ENCODE data around the gene KAZN.

Gene KAZN

GRCh38 chr1:14853518-14853917, 255.0 kb downstream of the KAZN start:
- DNase-seq (ENCODE audit: low read depth, low spot score): no peak

- DNase-seq (ENCODE audit: low read depth, low spot score): no peak
Observed at GRCh38 chr1:14855268-14855667, 256.8 kb downstream of the KAZN start.

DNA sequence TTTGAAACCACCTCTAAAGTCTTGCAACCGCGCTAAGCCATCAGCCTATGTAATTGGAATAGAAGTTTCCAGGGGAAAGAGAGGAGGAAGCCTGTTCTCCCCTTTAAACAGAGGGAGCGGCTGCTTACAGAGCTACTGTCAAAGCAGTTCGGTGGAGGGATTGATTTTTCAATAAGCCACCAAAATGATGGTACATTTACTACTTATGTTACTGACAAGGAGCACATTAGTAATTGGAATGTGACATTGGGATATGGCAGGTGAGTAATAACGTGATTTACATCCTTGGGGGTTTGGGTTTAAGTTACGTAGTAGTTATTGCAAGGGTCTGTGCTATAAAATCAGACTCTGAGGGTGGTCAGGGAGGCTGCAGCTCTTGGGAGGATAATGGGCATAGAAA, 257.3 kb downstream of the KAZN start:
- no peak for DNase-seq (ENCODE audit: low read depth, low spot score)

DNA sequence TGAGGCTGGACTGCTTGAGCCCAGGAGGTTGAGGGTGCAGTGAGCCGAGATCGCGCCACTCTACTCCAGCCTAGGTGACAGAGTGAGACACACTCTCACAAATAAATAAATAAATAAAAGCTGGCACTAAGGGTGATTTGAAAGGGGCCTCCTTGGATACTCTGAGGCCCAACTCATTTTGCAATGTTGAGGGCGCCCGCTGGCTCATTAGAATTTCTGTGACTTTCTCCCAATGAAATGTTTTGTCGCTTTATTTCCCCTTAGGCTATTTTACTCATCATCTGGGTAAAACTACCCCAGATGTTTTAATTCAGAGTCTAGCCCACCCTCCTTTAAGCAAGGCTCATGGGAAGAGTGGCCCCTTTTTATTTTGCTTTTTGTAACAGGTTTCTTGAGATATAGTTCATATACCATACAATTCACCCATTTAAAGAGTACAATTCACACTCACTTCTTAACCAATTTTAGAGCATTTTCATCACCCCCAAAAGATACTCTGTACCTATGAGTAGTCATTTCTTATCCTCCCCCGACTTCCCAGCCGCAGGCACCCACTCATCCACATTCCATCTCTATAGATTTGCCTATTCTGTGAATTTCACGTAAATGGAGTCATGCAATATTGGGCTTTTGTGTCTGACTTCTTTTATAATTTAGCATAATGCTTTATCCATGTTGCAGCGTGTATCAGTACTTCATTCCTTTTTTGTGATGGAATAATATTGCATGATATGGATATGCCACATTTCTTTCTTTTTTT, 259.1 kb downstream of the KAZN start:
- no peak for DNase-seq (ENCODE audit: low read depth, low spot score)

- DNase-seq (ENCODE audit: low read depth, low spot score): no peak
Observed at GRCh38 chr1:14862114-14862771, 263.8 kb downstream of the KAZN start.

DNA sequence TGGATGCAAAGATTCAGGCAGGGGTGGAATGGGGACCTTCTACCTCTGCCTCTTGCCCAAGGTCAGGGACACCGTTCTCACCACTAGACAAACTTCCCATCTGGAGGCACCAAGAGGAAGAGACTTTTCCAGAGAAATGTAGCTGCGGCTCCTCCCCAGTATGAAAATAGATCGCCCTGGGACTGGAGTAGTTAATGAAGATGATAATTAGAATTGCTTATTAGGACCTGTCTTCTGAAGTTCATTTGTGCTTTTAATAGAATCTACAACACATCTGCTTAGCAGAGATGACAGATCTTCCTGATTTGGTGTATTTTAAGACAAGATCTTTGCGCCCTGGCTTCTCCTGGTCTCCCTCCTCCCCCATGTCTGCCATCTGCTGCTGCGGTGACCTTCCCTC, 266.6 kb downstream of the KAZN start:
- DNase-seq (ENCODE audit: low read depth, low spot score): no peak

DNA sequence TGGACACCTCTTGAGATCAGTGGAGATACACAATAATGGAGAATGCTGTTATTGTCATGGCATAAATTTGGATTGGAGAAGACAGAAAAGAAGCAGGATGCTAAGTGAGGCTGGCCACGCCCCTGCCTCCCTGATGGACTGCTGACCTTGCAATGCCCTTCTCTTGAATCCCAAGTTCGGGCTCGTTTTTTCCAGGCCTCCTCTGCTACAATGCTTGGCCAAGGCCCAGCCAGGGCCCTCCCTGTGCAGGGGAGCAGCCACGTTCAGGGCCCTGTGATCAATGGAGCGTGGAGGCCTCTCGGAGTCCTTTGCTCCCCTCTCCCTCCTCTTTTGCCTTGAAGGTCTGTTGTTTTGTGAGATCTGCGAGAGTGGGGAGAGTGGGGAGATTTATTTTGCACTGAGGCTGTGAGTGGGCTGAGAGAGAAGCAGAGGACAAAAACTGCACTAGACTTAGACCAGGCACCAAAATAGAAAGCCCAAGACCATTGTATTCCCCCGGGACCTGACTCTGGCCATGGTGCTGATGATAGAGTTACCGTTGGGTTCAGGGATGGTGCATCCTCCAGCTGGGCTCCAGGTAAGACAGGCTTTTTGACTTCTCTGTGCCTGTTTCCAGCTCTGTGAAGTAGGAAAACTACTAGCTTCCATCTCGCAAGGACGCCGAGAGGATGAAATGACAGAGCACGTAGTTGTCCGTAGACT, 268.6 kb downstream of the KAZN start:
- DNase-seq (ENCODE audit: low read depth, low spot score): no peak

- no peak for DNase-seq (ENCODE audit: low read depth, low spot score)
Observed at GRCh38 chr1:14869187-14869586, 270.7 kb downstream of the KAZN start.

- DNase-seq (ENCODE audit: low read depth, low spot score): no peak
Observed at GRCh38 chr1:14871218-14871970, 272.9 kb downstream of the KAZN start.

DNA sequence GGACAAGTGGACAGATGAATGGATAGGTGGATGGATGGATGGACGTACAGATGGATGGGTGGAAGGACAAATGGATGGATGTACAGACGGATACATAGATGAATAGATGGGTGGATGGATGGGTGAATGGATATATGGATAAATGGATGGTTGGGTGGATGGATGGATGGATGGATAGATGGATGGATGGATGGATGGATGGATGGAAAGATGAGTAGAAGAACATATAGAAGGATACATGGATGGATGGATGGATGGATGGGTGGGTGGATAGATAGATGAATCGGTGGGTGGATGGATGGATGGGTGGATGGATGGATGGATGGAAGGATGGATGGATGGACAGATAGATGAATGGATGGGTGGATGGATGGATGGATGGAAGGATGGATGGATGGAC, 274.3 kb downstream of the KAZN start:
- no peak for DNase-seq (ENCODE audit: low read depth, low spot score)

GRCh38 chr1:14873677-14874076, 275.2 kb downstream of the KAZN start:
- no peak for DNase-seq (ENCODE audit: low read depth, low spot score)

DNA sequence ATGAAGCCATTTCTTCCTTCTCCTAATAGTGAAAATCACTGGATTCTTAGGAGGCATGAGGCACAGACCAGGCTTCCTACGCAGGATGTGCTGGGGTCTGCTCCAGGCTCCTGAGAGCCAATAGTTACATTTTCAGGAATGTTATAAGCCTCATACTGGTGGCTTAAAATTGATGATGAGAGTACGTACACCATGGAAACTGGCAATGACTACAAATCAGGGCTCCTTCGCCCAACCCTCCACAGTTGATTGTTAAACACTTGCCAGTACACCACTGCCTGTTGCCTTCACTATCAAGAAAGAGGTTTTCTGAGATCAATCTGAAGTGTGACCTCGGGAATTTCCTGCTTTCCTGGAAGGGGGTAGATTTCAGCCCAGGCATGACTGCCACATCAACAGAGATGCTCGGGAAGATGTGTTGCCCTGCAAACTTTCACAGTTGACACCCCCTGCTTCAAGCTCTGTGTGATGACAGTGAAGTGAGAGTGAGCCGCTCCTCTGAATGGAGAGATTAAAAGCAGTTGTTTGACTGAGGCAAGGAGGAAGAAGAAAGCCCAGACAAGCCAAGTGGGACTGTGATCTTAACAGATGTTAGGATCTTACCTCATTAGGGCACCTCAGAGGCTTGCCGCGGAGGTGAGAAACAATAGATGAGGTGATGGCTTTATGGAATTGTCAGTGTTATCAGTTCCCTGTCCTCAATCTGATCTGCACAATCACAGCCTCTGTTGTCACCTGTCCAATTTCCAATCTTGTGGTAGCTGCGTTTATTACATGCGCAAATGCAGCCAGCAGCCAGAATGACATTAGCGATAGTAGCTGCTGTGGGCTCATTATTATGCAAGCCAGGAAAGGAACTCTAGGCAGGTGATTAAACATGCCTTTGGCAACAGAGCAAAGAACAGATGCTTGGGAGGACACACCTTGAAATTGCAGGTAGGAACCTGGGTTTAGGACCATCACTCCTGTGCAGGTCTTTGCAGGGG, 277.3 kb downstream of the KAZN start:
- no peak for DNase-seq (ENCODE audit: low read depth, low spot score)

- DNase-seq (ENCODE audit: low read depth, low spot score): no peak
Observed at GRCh38 chr1:14876747-14877146, 278.3 kb downstream of the KAZN start.

GRCh38 chr1:14877224-14877623, 278.7 kb downstream of the KAZN start:
- DNase-seq (ENCODE audit: low read depth, low spot score): no peak

DNA sequence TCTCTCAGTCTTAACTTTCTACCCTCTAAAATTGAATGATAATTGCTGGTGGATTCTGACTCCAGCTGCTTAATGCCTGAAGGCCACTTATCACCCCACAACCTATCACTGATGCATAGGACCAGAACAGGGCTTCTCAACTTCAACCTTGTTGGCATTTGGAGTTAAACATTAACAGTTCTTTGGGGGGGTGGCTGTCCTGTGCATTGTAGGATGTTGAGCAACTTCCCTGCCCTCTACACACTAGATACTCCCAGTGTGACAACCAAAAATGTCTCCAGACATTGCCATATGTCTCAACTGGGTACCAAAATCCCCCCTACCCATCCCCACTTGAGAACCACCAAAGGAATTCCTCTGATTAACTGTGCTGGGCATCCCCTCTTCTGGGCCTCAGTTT, 279.6 kb downstream of the KAZN start:
- no peak for DNase-seq (ENCODE audit: low read depth, low spot score)

DNA sequence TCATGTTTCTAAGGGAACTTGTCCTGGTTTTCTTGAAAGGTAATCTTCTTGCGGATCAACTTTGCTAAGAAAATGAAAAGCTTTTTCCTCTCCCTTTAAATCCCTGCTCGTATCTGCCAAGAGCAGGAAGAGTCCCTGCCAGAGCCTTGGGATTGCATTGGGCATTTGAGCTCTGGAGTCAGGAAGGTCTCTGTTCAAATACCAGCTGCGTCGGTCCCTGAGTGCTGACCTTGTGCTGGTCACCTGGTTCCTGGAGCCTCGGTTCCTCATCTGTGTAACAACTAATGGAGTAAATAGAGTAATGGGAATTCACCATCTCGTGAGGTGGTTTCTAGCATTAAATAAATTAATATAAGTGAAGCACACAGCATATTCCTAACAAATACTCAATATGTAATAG, 280.5 kb downstream of the KAZN start:
- no peak for DNase-seq (ENCODE audit: low read depth, low spot score)

DNA sequence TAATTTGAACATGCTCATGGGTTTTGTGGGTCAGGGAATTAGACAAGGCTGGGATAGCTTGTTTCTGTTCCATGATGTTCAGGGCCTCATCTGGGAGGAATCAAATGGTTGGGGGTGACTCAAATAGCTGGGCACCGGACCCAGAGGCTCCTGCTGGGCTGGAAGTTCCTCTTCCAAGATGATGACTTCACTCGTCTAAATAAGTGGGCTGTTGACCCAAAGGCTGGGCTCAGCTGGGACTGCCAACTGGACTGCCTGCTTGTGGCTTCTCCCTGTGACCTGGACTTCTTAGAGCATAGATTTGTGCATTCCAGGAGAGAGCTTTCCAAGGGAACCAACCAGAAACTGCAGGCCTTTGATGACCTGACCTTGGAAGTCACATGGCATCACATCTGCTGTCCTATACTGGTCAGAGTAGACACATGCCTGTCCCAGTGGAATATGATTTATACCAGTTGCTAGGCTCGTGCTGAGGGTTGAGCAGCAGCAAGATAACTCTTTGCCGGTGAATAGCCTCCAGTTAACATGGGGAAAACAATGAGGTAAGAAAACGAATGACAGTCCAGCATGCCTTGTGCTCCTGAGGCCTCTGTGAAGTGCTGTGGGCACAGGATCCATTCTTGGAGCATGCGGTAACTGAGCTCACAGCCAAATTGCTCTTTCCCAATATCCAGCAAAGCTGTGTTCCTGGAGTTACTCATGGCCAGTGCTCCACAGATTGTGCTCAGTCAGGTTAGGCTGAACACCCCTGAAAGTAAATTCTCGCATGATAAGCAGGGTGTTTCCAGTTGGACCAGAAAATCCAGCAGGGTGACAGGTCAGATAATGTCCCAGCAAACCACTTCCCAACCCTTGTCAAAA, 282.2 kb downstream of the KAZN start:
- DNase-seq (ENCODE audit: low read depth, low spot score): no peak

DNA sequence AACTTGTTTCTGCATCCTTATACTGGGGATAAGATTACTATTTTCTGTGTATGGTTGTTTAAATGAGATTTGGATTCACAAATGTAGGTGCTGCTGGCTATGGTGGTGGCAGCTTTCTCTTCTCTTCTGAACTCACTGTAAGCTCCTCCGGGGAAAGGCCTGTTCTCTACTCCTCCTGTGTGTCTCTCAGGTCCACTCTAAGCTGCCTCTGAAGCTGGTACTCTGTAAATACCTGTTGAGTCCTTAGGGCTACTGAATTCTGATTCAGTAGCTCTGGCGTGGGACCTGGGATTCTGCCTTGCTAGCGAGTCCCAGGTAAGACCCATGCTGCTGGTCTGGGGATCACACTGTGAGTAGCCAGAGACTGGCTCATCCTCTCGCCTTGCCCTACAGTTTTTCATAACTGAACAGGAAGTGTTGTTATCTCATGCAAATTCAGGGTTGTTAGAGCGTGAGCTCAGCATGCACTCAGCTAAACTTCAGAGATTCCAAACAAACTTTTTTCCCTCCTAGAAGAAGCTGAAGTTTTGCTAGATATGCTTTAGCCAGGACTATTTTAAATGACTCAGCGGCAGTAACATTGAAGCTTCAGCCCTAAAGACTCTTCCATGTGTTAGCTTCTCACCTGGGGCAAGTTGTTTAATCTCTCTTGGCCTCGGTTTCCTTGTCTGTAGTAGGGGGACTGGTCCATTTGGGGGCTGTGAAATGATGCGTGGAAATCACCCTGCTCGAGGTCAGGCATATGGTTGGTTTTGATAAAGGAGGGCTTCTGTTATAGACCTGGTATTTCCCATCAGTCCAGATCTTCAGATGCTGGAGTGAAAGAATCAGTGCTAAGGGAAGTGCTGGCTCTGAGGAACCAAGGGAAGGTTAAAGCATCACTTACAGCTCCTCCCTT, 283.5 kb downstream of the KAZN start:
- no peak for DNase-seq (ENCODE audit: low read depth, low spot score)

DNA sequence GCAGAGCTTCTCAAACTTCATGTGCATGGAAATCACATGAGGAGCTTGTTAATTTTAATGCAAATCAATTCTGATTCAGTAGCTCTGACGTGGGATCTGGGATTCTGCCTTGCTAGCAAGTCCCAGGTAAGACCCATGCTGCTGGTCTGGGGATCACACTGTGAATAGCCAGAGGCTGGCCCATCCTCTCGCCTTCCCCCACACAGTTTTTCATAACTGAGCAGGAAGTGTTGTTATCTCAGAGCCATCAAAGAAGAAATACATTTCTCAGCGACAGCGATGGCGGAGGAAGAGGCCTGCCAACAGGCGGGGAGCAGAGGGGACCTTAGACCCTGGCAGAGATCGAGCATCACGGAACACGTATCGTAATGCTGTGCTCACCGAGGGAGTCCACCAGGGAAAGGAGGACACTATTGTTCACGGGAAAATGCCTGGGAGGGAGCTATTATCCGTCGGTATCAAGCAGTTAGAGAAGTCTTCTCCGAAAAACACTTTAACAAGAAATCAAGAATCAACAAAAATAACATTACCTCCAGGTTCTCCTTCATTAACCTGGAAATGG, 286.2 kb downstream of the KAZN start:
- no peak for DNase-seq (ENCODE audit: low read depth, low spot score)
